GM18870 (cell line): ENCODE measurements around the gene TMEFF2.

Experiments
- ATAC-seq: cut with Tn5 transposase; IDR thresholded peaks from one replicate; pipeline ENCODE4 v1.9.1; 2021; ENCODE audit warnings: moderate library complexity; ENCODE audit not compliant: unreplicated experiment

The TMEFF2 gene

GRCh38 chr2:192186806-192187205, 7.9 kb downstream of the TMEFF2 start:
- ATAC-seq = no peak

GRCh38 chr2:192184349-192184748, 10.4 kb downstream of the TMEFF2 start:
- no peak for ATAC-seq

DNA sequence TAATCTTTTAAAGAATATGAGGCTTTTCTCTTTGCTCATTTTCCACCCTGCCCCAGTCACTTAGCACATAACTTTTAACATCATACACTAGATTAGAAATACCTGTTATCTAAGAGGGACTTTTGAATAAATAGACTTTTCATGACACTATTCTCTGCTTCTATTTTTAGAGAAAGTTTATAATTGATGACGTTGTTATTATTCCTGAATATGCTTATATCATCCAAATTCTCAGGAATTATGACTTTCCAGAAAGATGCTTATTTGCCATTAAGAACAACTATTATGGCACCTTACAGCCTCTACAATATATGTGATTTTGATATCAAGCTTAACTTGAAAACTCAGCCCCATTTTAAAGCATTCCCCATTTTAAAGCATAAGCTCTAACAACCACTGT, 11.4 kb downstream of the TMEFF2 start:
- ATAC-seq = no peak

- ATAC-seq = no peak
These were observed 27.8 kb downstream of the TMEFF2 start for GRCh38 chr2:192166946-192167345.

GRCh38 chr2:192165842-192166241, 28.9 kb downstream of the TMEFF2 start:
- ATAC-seq = no peak

GRCh38 chr2:192162392-192163042, 32.2 kb downstream of the TMEFF2 start:
- ATAC-seq = peak; percentile 82

GRCh38 chr2:192161656-192162290, 33.0 kb downstream of the TMEFF2 start:
- no peak for ATAC-seq

- no peak for ATAC-seq
These were observed 35.0 kb downstream of the TMEFF2 start for GRCh38 chr2:192159736-192160135.

DNA sequence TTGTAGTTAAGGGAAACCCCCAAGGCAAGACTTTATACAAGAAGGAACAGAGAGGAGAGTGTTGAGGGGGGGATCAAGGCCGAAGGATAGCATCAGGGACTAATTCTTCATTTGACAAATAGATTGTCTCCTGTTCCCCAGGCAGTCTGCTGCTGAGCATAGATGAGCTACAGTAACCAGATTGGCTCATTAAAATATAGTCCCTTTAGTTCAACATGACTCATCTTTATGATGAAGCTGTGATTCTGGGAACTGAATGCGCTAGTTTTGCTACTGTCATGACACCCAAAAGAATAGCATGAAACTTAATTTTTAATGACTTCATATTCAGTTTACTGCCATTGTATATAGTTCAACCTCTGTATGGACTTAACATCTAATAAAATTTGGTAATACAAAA, 35.5 kb downstream of the TMEFF2 start:
- ATAC-seq = no peak

GRCh38 chr2:192157776-192158175, 37.0 kb downstream of the TMEFF2 start:
- ATAC-seq = no peak

DNA sequence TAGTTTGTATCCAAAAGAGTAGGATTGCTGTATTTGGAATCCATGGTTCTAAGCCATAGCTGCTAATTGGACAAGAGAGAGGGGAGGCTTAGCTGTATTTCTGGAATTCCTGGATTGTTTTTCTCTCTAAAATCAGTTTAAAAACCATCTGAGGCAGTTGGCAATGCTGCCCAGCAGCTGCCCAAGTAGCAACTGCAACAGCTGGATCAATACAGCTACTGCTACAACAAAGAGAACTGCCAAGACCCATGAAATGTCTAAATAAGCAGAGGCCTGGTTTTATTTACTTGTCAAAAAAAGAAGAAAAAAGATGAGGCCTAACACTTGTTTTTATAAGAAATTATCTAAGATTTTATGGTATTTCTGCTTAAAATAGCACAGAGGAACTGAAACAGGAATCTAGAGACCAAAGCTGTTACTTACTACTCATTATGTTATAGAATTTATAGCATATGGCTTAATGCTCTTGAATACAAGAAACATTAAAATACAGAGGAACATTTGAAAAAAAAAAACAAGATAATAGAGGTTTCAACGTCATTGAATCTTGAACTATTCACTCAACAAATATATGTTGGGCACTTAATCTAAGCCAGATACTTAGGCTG, 39.1 kb downstream of the TMEFF2 start:
- ATAC-seq = no peak

GRCh38 chr2:192153561-192153960, 41.2 kb downstream of the TMEFF2 start:
- ATAC-seq = no peak

DNA sequence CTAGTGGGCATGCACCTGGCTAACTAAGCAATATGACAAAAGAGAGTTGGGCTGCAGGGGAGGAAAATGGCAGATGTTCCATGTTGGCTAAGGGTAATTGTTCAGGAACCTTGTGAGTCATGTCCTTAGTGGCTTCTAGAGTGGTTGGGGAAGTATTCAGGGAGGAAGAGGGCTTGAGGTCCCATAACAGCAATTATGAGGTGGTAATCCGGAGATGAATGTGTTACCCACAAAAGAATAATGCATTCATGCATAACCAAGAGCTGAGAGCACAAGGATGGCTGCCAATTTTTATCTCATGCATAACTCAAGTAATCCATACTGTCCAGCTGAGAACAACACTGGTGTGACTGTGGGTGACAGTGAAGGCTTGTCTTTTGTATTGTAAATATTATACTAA, 42.9 kb downstream of the TMEFF2 start:
- peak; percentile 72 for ATAC-seq

DNA sequence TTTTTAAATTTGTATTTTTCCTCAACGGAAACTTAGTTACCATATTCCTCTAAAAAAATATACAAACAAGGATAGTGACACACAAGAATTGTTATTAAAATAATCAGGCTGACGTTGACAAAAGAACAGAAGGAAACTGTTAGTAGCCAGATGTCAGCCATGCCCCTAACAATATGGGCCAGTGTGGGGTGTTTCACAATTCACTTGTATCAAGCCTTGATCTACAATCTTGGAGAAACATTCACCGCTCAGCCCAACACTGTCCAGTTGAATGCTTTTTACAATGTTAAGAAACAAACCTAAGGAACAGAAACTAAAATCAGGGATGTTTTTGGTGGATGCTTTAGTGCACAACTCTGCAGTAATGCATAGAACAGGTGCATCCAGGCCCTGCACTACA, 44.6 kb downstream of the TMEFF2 start:
- ATAC-seq = no peak

GRCh38 chr2:192148620-192149321, 46.0 kb downstream of the TMEFF2 start:
- no peak for ATAC-seq

GRCh38 chr2:192148241-192148619, 46.5 kb downstream of the TMEFF2 start:
- ATAC-seq = no peak

DNA sequence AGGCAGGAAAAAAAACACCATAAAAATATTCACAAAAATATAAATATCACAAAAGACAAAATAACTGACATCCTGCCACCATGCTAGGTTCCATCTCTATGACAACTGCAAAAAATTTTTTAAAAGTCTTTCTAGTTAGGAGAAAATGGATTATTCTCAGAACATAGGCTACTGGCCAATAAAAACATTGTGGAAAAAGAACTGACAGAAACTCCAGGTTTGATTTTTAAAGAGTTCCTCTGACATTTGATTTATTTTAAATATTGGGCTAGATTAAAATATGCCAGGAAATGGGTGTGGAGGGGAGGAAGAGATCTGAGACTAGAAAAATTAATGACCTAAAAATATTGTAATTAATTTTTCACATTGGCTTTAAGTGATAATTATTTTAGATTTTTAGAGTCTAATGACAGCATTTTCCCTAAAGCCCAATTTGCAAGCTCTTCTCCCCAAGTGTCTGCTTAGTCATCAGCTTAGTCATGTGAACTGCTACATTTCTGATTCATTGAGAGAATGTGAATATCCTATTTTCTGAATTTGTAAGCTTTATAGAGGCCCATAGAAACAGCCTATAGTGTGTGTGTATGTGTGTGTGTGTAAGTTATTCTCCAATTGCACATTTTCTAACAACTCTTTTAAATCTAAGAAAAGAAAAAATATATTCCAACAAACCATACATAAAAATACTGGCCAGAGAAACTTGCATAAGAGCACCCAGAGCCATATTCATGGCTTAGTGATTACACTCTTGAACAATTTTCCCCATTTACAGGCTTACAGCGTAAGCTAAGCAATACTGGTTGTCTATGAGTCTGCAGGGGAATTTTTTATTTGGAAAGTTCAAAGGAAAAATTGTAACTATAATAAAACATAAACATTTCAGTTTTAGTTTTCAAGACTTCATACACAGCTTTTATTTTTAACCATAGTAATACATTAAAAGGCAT, 48.4 kb downstream of the TMEFF2 start:
- ATAC-seq = no peak

- ATAC-seq = no peak
These were observed 49.2 kb downstream of the TMEFF2 start for GRCh38 chr2:192145496-192145895.

DNA sequence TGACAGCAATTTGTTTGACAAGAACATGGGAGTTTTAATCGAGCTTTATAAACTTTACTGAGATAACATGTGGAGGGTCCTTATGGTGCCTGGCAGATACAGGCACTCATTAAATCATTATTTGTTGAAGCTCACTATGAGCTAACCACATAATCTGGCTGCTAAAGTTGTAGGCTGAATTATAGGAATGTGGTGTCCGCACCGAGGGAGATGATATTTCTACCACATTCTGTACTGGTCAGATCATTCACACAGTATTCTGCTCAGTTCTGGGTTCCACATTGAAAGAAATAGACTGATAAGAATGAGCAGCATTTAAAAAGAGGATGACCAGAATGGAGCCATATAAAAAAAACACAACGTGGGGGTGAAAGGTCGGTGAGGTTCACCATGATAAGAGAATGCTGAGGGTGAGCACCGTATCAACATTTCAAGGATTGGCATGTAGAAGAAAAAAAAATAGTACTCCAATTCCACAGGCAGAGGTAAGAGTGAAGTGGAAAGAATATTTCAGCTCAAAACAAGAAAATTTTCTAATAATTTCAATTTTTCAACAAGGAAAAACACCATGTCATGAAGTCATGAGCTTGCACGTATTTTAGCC, 54.4 kb downstream of the TMEFF2 start:
- ATAC-seq = no peak

GRCh38 chr2:192139813-192140212, 54.9 kb downstream of the TMEFF2 start:
- no peak for ATAC-seq
